HG02571 (cell line): ENCODE results near the gene SUPT3H.
A peak's percentile ranks its signal among the peaks of the same experiment; 100 is the strongest.

Experiments used
- ATAC-seq: cut with Tn5 transposase; IDR thresholded peaks from one replicate; pipeline ENCODE4 v1.9.1; 2021; ENCODE audit warnings: mild to moderate bottlenecking, moderate library complexity; ENCODE audit not compliant: unreplicated experiment

The SUPT3H gene

GRCh38 chr6:45012687-45013086 lies 365.0 kb downstream of the SUPT3H start:
- ATAC-seq: no peak

- ATAC-seq: no peak
Measured at GRCh38 chr6:45009576-45009975, 368.2 kb downstream of the SUPT3H start.

- no peak for ATAC-seq
Measured at GRCh38 chr6:45006893-45007292, 370.8 kb downstream of the SUPT3H start.

GRCh38 chr6:45003961-45004360 lies 373.8 kb downstream of the SUPT3H start:
- ATAC-seq: no peak

- ATAC-seq: no peak
Measured at GRCh38 chr6:45003387-45003786, 374.3 kb downstream of the SUPT3H start.

GRCh38 chr6:45002390-45003105 lies 375.2 kb downstream of the SUPT3H start:
- no peak for ATAC-seq

- ATAC-seq: peak; percentile 99
Measured at GRCh38 chr6:45001663-45002062, 376.1 kb downstream of the SUPT3H start.

- no peak for ATAC-seq
Measured at GRCh38 chr6:45000833-45001232, 376.9 kb downstream of the SUPT3H start.

- no peak for ATAC-seq
Measured at GRCh38 chr6:44999066-44999465, 378.7 kb downstream of the SUPT3H start.

- no peak for ATAC-seq
Measured at GRCh38 chr6:44995486-44996132, 382.1 kb downstream of the SUPT3H start.

GRCh38 chr6:44989391-44989790 lies 388.3 kb downstream of the SUPT3H start:
- no peak for ATAC-seq

GRCh38 chr6:44985006-44985405 lies 392.7 kb downstream of the SUPT3H start:
- ATAC-seq: no peak

GRCh38 chr6:44983467-44984365 lies 394.0 kb downstream of the SUPT3H start:
- ATAC-seq: no peak

- no peak for ATAC-seq
Measured at GRCh38 chr6:44980841-44981240, 396.9 kb downstream of the SUPT3H start.

GRCh38 chr6:44976677-44977641 lies 400.8 kb downstream of the SUPT3H start:
- peak; percentile 79 for ATAC-seq

- no peak for ATAC-seq
Measured at GRCh38 chr6:44974511-44974910, 403.2 kb downstream of the SUPT3H start.

GRCh38 chr6:44972709-44973108 lies 405.0 kb downstream of the SUPT3H start:
- ATAC-seq: no peak

GRCh38 chr6:44969446-44970185 lies 408.1 kb downstream of the SUPT3H start:
- ATAC-seq: no peak

- no peak for ATAC-seq
Measured at GRCh38 chr6:44967481-44967880, 410.3 kb downstream of the SUPT3H start.
